GM23338 (cell line): ENCODE data around the gene ERP27. TPM values are rescaled to one million over a fixed set of nuclear protein-coding genes. Genes with fewer than 3 reads are reported as not detected.

Experiments used
- ATAC-seq: fragments of 200-7000 bp; cut with Tn5 transposase; 3 replicates; pipeline ENCODE4 v1.9.1; 2020
- DNase-seq: peaks from one replicate; pipeline ENCODE4 v3.0.0-alpha.2; 2015; ENCODE audit warnings: low spot score
- H2AFZ ChIP-seq: fragments of 200-600 bp; sonication (generic); 2 replicates; pipeline ENCODE4 v1.8.0; 2016; ENCODE audit warnings: antibody characterized with exemption, mild to moderate bottlenecking, moderate library complexity
- H3F3A ChIP-seq: fragments of 200-600 bp; sonication (generic); replicated peaks from 2 replicates; pipeline ENCODE4 v1.8.0; 2017; ENCODE audit warnings: antibody characterized with exemption, mixed run types, low read depth
- H3K27ac ChIP-seq: fragments of 200-600 bp; sonication (generic); 2 replicates; pipeline ENCODE4 v1.6.1; 2016; ENCODE audit warnings: low read depth
- H3K27me3 ChIP-seq: fragments of 200-600 bp; sonication (generic); 2 replicates; pipeline ENCODE4 v1.8.0; 2016; ENCODE audit warnings: mild to moderate bottlenecking, mixed run types, moderate library complexity; ENCODE audit not compliant: insufficient read depth
- H3K36me3 ChIP-seq: fragments of 200-600 bp; sonication (generic); 2 replicates; pipeline ENCODE4 v1.8.0; 2016; ENCODE audit warnings: mild to moderate bottlenecking; ENCODE audit not compliant: insufficient read depth
- H3K4me1 ChIP-seq: fragments of 200-600 bp; sonication (generic); 2 replicates; pipeline ENCODE4 v1.8.0; 2016; ENCODE audit warnings: mild to moderate bottlenecking, moderate library complexity; ENCODE audit not compliant: insufficient read depth
- H3K4me2 ChIP-seq: fragments of 200-600 bp; sonication (generic); 2 replicates; pipeline ENCODE4 v1.7.1; 2017; ENCODE audit warnings: mixed run types
- H3K4me3 ChIP-seq: fragments of 200-600 bp; sonication (generic); 2 replicates; pipeline ENCODE4 v1.6.1; 2016; ENCODE audit warnings: mixed run types
- H3K79me2 ChIP-seq: fragments of 200-600 bp; sonication (generic); replicated peaks from 2 replicates; pipeline ENCODE4 v1.8.0; 2017; ENCODE audit warnings: mild to moderate bottlenecking; ENCODE audit not compliant: insufficient read depth
- H3K9me2 ChIP-seq: fragments of 200-600 bp; sonication (generic); 2 replicates; pipeline ENCODE4 v1.8.0; 2017; ENCODE audit not compliant: insufficient read depth
- H4K20me1 ChIP-seq: fragments of 200-600 bp; sonication (generic); replicated peaks from 2 replicates; pipeline ENCODE4 v1.8.0; 2017; ENCODE audit warnings: mild to moderate bottlenecking; ENCODE audit not compliant: insufficient read depth
- H3K27ac Mint-ChIP-seq: 2 replicates; pipeline ENCODE4 v1.8.0; 2020; ENCODE audit warnings: inconsistent platforms, mild to moderate bottlenecking, moderate library complexity, mixed read lengths
- H3K27me3 Mint-ChIP-seq: 3 replicates; pipeline ENCODE4 v1.8.0; 2022; ENCODE audit warnings: low read depth, mild to moderate bottlenecking, moderate library complexity, mixed read lengths, inconsistent platforms; ENCODE audit not compliant: insufficient read depth, poor library complexity
- H3K36me3 Mint-ChIP-seq: 3 replicates; pipeline ENCODE4 v1.8.0; 2021; ENCODE audit warnings: low read depth, mild to moderate bottlenecking, inconsistent platforms, moderate library complexity, mixed read lengths
- H3K4me1 Mint-ChIP-seq: 3 replicates; pipeline ENCODE4 v1.8.0; 2020; ENCODE audit warnings: mild to moderate bottlenecking, inconsistent platforms, mixed read lengths
- H3K4me3 Mint-ChIP-seq: 3 replicates; pipeline ENCODE4 v1.8.0; 2021; ENCODE audit warnings: moderate library complexity, mild to moderate bottlenecking, inconsistent platforms, mixed read lengths
- H3K9me3 Mint-ChIP-seq: 3 replicates; pipeline ENCODE4 v1.8.0; 2020; ENCODE audit warnings: moderate library complexity, mild to moderate bottlenecking, inconsistent platforms, mixed read lengths
- CREB1 ChIP-seq: fragments of 250-450 bp; sonication (Bioruptor Pico); IDR thresholded peaks from 2 replicates; pipeline ENCODE4 v1.5.0; 2020; ENCODE audit warnings: low read depth, mild to moderate bottlenecking, moderate library complexity
- ETS1 ChIP-seq: IDR thresholded peaks from 2 replicates; pipeline ENCODE4 v1.6.1; 2016; ENCODE audit warnings: antibody characterized with exemption
- EZH2phosphoT487 ChIP-seq: fragments of 200-600 bp; sonication (generic); IDR thresholded peaks from one replicate; pipeline ENCODE4 v1.8.1; 2018; ENCODE audit warnings: antibody characterized with exemption; ENCODE audit not compliant: unreplicated experiment
- JUNB ChIP-seq: IDR thresholded peaks from one replicate; pipeline ENCODE4 v1.6.1; 2016; ENCODE audit warnings: antibody characterized with exemption; ENCODE audit not compliant: unreplicated experiment
- ZNF114 ChIP-seq: fragments of 250-450 bp; sonication (Bioruptor Pico); IDR thresholded peaks from 2 replicates; pipeline ENCODE4 v1.5.0; 2020; ENCODE audit warnings: mild to moderate bottlenecking, moderate library complexity
- ZNF331 ChIP-seq: fragments of 250-450 bp; sonication (Bioruptor Pico); IDR thresholded peaks from 2 replicates; pipeline ENCODE4 v1.5.0; 2020; ENCODE audit warnings: low read depth, mild to moderate bottlenecking, moderate library complexity
- ZNF462 ChIP-seq: fragments of 250-450 bp; sonication (Bioruptor Pico); IDR thresholded peaks from 2 replicates; pipeline ENCODE4 v1.5.0; 2020; ENCODE audit warnings: mild to moderate bottlenecking, moderate library complexity
- polyA plus RNA-seq: library from polyadenylated mRNA; unstranded; fragments of >200 nt; fragmentation: Nextera tagmentation; extraction: Ambion mirVana; gene quantifications from 2 replicates; pipeline ENCODE4 v1.2.1, GENCODE V29; 2016
- total RNA-seq: library from RNA; depleted of rRNA; stranded (reverse); fragments of >200 nt; shearing (Covaris generic); gene quantifications from 2 replicates; pipeline ENCODE4 v1.2.3, GENCODE V29; 2014

The ERP27 gene
- total and polyA plus RNA-seq, 2 experiments from 2014 or later: not detected

- TF ChIP-seq ZNF462 (no peak), EZH2phosphoT487 (no peak)
Observed at GRCh38 chr12:14871886-14872285, 66.5 kb downstream of the ERP27 start (continued).

DNA sequence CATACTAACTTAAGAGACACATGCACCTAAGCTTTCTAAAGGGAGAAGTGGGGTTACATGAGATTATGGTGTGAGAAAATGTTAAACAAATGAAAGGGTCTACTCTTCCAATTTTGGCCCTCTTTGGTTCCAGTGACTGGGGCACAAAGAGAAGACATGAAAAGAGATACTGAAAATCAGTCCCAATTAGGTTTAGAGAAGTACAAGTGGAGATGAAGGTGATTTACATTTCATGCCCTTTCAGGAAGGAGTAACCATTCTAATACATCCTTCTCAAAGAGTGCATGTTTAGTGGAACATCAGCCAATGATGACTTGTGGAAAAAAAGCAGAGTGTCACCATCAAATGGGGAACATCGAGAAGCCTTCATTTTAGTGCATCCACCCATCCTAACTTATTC is 67.1 kb downstream of the ERP27 start:
- Mint-ChIP-seq H3K4me3 (no peak overlapping the region), H3K27me3 (peaks cover 2% of the 10 kb centered on the region), H3K9me3 (peaks cover 30% of the 10 kb centered on the region), H3K4me1 (no peaks in the 10 kb centered on the region), H3K36me3 (peaks cover 15% of the 10 kb centered on the region), H3K27ac (no peak overlapping the region)
- no peak overlapping the region for H3K4me3 ChIP-seq
- H3K4me1 ChIP-seq: no peaks in the 10 kb centered on the region
- DNase-seq: no peak
- H2AFZ ChIP-seq: no peak overlapping the region
- no peak overlapping the region for H3K4me2 ChIP-seq
- no peaks in the 10 kb centered on the region for H3K9me2 ChIP-seq
- no peaks in the 10 kb centered on the region for H3K27me3 ChIP-seq
- H3K79me2 ChIP-seq: no peaks in the 10 kb centered on the region
- peaks cover 10% of the 10 kb centered on the region; the same call in 1 of the 2 replicates for H3K36me3 ChIP-seq
- no peaks in the 10 kb centered on the region for H4K20me1 ChIP-seq
- no peak overlapping the region for H3K27ac ChIP-seq
- ATAC-seq: no peak
- no peaks in the 10 kb centered on the region for H3F3A ChIP-seq
- TF ChIP-seq CREB1 (CRISPR knock-in tag): no peak
- no peak for TF ChIP-seq ZNF114 (CRISPR knock-in tag)
- no peak for TF ChIP-seq ZNF331 (CRISPR knock-in tag)
- no peak for TF ChIP-seq JUNB
- TF ChIP-seq ETS1: no peak
- TF ChIP-seq ZNF462: no peak
